CD4-positive, alpha-beta T cell treated with Interferon alpha-2 for 1 hour (primary cell): ENCODE data around the gene MRNIP.
A peak's percentile ranks its signal among the peaks of the same experiment; 100 is the strongest.

ENCODE experiments used
- DNase-seq, 2 donors: peaks; one replicate each; pipeline ENCODE4 v3.0.0-alpha.2; 2020 to 2022

Gene MRNIP

GRCh38 chr5:179858586-179859427 is at the start of gene MRNIP:
MRNIP (minus strand) TSS chr5:179858817; CDS start chr5:179858796, 21 bp downstream.
- peak; percentile 87 to 89 for DNase-seq

GRCh38 chr5:179907556-179908324 is 49.1 kb upstream of the MRNIP start, which contains the start of gene TBC1D9B:
TBC1D9B (minus strand) TSS chr5:179907897; CDS start chr5:179907821, 76 bp downstream.
- DNase-seq = peak; percentile 73 to 85

- peak in 1 of 2 donors; percentile 6 for DNase-seq
Measured at GRCh38 chr5:179906795-179907555, 48.4 kb upstream of the MRNIP start.

- no peak for DNase-seq
Measured at GRCh38 chr5:179906294-179906794, 47.7 kb upstream of the MRNIP start.

GRCh38 chr5:179905161-179905560 is 46.5 kb upstream of the MRNIP start:
- no peak for DNase-seq

- DNase-seq = no peak
Measured at GRCh38 chr5:179904463-179905160, 46.0 kb upstream of the MRNIP start.

- no peak for DNase-seq
Measured at GRCh38 chr5:179902763-179903158, 44.1 kb upstream of the MRNIP start.

GRCh38 chr5:179901915-179902762 is 43.5 kb upstream of the MRNIP start:
- no peak for DNase-seq

GRCh38 chr5:179901462-179901861 is 42.8 kb upstream of the MRNIP start:
- DNase-seq = no peak

GRCh38 chr5:179900711-179901110 is 42.1 kb upstream of the MRNIP start:
- DNase-seq = no peak

- no peak for DNase-seq
Measured at GRCh38 chr5:179900206-179900605, 41.6 kb upstream of the MRNIP start.

GRCh38 chr5:179895861-179896260 is 37.2 kb upstream of the MRNIP start:
- DNase-seq = no peak

- DNase-seq = no peak
Measured at GRCh38 chr5:179893958-179894895, 35.6 kb upstream of the MRNIP start.

GRCh38 chr5:179893076-179893957 is 34.7 kb upstream of the MRNIP start:
- no peak for DNase-seq

GRCh38 chr5:179892255-179892654 is 33.6 kb upstream of the MRNIP start:
- no peak for DNase-seq

GRCh38 chr5:179890751-179891682 is 32.4 kb upstream of the MRNIP start:
- DNase-seq = no peak

GRCh38 chr5:179889885-179890284 is 31.3 kb upstream of the MRNIP start:
- no peak for DNase-seq

GRCh38 chr5:179887802-179888201 is 29.2 kb upstream of the MRNIP start:
- DNase-seq = no peak
